H54 (cell line): ENCODE data around the gene ABLIM2.
A peak's percentile ranks its signal among the peaks of the same experiment; 100 is the strongest.

Experiments
- DNase-seq: peaks from one replicate; pipeline ENCODE4 v3.0.0; 2011; ENCODE audit warnings: low spot score, mixed read lengths; ENCODE audit not compliant: insufficient read length
- FAIRE-seq: peaks from 3 replicates; lab custom pipeline; 2011; peaks lifted over from hg19 to GRCh38; lab: Jason Lieb, UNC
- POLR2A ChIP-seq: IDR thresholded peaks from 2 replicates; pipeline ENCODE4 v1.6.1; 2011; ENCODE audit warnings: low read depth, mild to moderate bottlenecking, low read length

ABLIM2 gene

GRCh38 chr4:8025668-8026067 is 132.9 kb downstream of the ABLIM2 start:
- FAIRE-seq (no peak), DNase-seq (peak; percentile 61)
- no peak for TF ChIP-seq POLR2A

GRCh38 chr4:8024073-8024786 is 134.4 kb downstream of the ABLIM2 start:
- no peak for TF ChIP-seq POLR2A
- no peak for FAIRE-seq
- DNase-seq: no peak

GRCh38 chr4:8023696-8024033 is 134.9 kb downstream of the ABLIM2 start:
- FAIRE-seq: no peak
- no peak for TF ChIP-seq POLR2A
- no peak for DNase-seq

- no peak for TF ChIP-seq POLR2A
- FAIRE-seq (no peak), DNase-seq (no peak)
These were observed 135.6 kb downstream of the ABLIM2 start for GRCh38 chr4:8022767-8023695.

DNA sequence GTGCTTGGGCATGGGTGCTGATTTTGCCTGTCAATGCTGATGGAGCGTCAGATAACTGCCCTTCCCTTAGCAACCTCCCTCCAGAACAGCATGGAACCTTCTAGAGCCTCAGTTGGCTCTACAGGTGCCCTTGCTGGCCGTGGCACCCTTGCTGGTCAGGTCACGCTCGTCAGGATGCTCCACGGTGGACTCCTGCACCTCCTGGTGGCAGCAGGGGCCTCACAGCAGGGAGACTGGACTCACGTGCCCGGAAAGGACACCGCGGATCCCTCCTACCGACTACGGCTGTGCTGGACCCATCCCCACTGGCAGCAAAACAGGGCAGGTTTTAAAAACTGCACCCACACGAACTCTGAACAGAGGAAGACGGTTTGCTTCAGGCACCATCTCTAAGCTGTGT is 136.8 kb downstream of the ABLIM2 start:
- FAIRE-seq (no peak), DNase-seq (no peak)
- no peak for TF ChIP-seq POLR2A

- no peak for TF ChIP-seq POLR2A
- DNase-seq: peak; percentile 29
- FAIRE-seq: no peak
These were observed 138.9 kb downstream of the ABLIM2 start for GRCh38 chr4:8019396-8020365.

DNA sequence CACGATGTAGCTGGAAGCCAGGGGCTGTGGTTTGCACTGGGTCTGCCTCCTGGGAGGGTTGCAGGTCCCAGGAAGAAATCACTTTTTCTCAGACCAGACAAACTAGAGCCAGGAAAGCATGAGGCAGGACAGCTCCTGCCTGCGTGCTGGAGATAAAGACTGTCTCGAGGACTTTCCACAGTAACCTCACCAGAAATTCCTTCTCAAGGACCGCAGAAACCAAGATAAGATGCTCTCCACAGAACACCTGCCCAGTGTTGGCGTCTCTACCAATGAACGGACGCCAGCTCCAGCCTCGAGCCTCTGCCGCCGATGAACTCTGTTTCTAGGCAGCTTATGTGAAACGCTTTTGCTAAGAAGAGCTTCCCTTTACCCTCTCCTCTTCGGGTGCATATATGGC is 142.1 kb downstream of the ABLIM2 start:
- no peak for TF ChIP-seq POLR2A
- FAIRE-seq (no peak), DNase-seq (no peak)

DNA sequence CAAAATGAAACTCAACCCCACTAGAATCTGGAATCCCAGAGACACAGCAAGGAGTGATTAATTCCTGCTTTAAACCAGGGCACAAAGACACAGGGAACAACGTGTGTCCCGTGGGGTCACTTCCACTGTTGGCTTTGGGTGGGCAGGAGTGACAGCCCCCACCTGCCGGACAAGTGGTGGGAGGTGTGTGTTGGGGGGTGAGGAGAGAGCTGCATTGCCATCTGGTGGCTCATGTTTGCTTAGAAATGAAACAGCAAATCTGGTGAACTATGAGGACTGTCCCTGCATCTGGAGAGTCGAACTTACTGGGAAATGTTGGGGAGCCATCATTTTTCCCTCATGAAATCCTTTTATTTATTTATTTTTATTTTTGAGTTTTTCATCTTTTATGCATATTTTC is 143.1 kb downstream of the ABLIM2 start:
- FAIRE-seq (no peak), DNase-seq (no peak)
- TF ChIP-seq POLR2A: no peak

- DNase-seq (no peak), FAIRE-seq (no peak)
- TF ChIP-seq POLR2A: no peak
These were observed 144.5 kb downstream of the ABLIM2 start for GRCh38 chr4:8013976-8014726.

DNA sequence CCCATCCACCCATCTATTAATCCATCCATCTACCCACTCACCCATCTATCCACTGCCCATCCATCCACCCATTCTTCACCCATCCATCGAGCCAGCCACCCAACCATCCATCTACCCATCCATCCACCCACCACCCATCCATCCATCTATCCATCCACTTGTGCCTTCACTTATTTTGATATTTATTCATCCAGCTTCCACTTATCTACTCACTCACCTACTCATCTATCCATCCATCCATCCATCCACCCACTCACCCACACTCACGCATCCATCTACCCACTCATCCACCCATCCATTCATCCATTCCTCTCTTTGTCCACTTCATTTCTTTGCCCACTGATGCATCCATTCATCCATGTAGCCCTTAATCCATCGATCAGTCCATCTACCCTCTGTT is 146.1 kb downstream of the ABLIM2 start:
- DNase-seq (no peak), FAIRE-seq (no peak)
- no peak for TF ChIP-seq POLR2A

DNA sequence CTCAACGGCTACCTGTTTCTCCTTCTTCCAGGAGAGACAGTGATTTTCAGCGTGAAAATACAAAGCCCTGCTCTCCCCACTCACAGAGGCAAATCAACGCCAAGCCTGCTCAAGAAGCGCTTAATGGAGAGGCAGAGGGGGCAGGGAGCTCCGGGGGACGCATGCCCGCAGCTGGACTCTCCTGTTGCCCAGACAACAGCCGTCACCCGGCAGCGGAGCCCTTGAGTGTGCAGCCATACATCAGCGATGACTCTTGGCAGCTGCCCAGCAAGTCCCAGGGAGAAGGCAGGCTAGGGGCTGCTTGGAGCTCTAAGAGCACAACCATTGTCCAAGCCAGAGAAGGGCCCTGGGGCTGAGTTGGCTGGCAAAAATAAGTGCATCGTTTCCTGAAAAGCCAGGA is 148.0 kb downstream of the ABLIM2 start:
- DNase-seq (no peak), FAIRE-seq (no peak)
- no peak for TF ChIP-seq POLR2A

- DNase-seq (no peak), FAIRE-seq (no peak)
- TF ChIP-seq POLR2A: no peak
These were observed 148.7 kb downstream of the ABLIM2 start for GRCh38 chr4:8009710-8010511.
